Endometrial microvascular endothelial cells (primary cell): ENCODE measurements around the gene AURKAIP1. TPM values are rescaled to one million over a fixed set of nuclear protein-coding genes. Genes with fewer than 3 reads are reported as not detected.

Experiments used
- in situ Hi-C: cut with HindIII; loops from 2 replicates; pipeline ENCODE4 v1.10.0; 2017; ENCODE audit warnings: low sequenced_read_pairs, low pct_unique_long_range_greater_than_20kb; ENCODE audit errors: inconsistent ontology term
- total RNA-seq: library from RNA; depleted of rRNA; stranded (reverse); fragments of >200 nt; gene quantifications from one replicate; pipeline ENCODE4 v1.2.3, GENCODE V29; 2015; ENCODE audit errors: inconsistent ontology term

Gene AURKAIP1
- total RNA-seq, 1 donor from 2014 or later: 153 TPM

DNA sequence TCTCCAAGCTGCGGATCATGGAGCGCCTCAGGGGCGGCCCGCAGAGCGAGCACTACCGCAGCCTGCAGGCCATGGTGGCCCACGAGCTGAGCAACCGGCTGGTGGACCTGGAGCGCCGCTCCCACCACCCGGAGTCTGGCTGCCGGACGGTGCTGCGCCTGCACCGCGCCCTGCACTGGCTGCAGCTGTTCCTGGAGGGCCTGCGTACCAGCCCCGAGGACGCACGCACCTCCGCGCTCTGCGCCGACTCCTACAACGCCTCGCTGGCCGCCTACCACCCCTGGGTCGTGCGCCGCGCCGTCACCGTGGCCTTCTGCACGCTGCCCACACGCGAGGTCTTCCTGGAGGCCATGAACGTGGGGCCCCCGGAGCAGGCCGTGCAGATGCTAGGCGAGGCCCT lies 47.7 kb downstream of the AURKAIP1 start:
- in situ Hi-C loops: no loop called here

DNA sequence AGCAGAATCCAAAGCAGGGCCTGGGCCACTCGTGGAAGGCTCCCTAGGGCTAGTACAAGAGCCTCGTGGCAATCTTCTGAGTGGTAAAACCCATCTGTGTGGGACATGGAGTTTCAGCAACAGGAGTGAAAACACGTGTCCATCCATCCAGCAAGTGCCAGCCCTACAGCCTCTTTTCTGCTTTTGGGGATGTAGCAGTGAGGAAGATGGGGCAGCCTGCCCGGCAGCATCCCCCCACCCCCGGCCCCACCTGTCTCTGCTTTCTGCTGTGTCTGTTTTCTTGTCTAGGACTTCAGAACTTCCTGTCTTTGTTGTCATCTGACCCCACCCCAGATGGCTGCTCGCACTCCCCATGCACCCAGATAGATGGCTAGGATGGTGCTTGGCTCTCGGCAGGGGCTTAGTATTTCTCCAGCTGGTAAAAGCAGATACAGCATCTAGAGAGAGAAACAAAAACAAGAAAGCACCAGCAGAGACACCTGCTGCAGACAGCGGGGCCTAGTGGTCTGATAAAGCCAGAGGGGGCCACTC lies 48.9 kb downstream of the AURKAIP1 start:
- in situ Hi-C loops: no loop called here

DNA sequence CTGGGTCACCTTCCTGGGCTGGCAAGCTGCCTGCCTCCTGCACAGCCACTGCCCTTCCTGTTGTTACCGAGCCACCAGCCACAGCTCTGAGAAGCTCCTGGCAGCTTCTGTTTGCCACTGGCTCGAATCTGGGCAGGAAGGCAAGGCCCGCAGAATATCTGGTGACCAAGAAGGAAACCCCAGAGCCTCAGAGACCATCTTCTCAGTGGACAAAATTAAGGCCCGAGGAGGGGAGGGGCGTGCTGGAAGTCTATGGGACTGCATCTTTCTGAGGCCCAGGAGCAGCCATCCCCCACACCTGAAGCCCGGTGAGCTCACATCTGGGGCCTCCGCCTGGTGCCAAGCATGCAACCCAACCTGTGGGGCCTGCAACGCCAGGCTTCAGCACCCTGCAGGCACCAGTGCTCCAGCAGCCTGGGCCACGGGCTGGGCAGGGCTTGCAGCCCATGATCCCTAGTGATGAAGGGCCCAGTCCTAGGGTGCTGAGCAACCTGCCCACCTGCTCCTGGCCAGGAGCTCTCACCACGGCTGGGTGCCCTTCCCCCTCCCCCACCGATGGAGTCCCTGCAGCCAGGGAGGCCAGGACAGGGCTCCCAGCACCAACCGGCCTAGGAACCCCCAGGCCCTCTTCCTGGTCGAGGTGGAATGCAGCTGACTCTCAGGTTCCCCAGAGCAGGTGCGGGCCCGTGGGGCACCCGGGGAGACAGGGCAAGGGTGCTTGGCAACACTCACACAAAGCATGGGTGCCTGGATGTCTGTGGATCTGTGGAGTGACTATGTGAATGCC lies 49.5 kb downstream of the AURKAIP1 start:
- in situ Hi-C loops: no loop called here

DNA sequence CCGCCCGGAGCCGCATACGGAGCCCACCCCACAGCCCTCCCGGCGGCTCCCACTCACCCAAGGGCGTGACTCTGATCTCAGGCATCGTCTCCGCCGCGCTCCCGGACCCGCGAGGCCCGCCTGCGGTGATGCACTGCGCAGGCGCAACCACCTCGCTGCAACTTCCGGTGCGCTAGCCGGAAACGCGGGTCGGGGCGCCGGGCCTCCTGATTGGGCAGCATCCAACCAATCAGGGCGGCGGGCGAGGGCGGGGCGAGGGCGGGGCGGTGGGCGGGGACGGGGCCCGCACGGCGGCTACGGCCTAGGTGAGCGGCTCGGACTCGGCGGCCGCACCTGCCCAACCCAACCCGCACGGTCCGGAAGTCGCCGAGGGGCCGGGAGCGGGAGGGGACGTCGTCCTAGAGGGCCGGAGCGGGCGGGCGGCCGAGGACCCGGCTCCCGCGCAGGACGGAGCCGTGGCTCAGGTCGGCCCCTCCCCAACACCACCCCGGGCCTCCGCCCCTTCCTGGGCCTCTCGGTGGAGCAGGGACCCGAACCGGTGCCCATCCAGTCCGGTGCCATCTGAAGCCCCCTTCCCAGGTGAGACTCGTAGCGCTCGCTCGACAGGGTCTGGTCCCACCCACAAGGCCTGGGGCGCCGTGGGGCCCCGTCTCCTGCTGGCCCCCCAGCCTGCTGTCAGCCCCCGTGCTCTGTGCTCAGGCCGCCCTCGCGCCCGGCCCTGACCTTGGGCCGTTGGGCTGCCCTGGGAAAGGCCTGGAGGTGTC lies 50.3 kb downstream of the AURKAIP1 start, which contains the start of the genes CPTP and INTS11:
CPTP (plus strand) TSS at position 279 of the 764 bp plus-strand sequence. CDS start 2,109 bp downstream, outside the sequence.
INTS11 (minus strand) TSS at position 137 of the 764 bp plus-strand sequence; CDS start at position 85, 52 bp downstream.
- in situ Hi-C loops: no loop called here

DNA sequence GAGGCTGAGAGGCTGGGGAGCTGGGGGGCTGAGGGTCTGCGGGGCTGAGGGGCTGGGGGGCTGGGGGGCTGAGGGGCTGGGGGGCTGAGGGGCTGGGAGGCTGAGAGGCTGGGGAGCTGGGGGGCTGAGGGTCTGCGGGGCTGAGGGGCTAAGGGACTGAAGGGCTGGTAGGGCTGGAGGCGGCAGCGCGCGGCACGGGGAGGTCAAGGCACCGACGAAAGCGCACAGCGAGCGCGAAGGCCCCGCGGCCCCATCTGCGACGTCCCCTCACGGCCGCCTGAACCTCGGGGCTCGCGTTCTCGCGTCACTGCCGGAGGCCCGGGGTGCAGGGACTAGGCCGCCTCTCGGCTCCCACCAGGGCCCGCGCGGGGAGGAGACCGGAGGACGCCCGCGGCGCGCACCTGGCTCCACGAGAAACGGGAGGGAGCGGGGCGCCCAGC lies 50.9 kb downstream of the AURKAIP1 start:
- in situ Hi-C loops: no loop called here

Other genes starting within 250 kb of the AURKAIP1 start
- not detected for gene TTLL10, start 201.3 kb downstream of the AURKAIP1 start, total RNA-seq
- not detected for gene TNFRSF18, start 168.6 kb downstream of the AURKAIP1 start, total RNA-seq
- gene TNFRSF4, start 161.1 kb downstream of the AURKAIP1 start, total RNA-seq: not detected
- 186 TPM for gene SDF4, start 143.2 kb downstream of the AURKAIP1 start, total RNA-seq
- 23.9 TPM for gene B3GALT6, start 143.0 kb downstream of the AURKAIP1 start, total RNA-seq
- gene C1QTNF12, start 128.5 kb downstream of the AURKAIP1 start, total RNA-seq: not detected
- gene UBE2J2, start 101.4 kb downstream of the AURKAIP1 start, total RNA-seq: 47.6 TPM
- under 0.01 TPM for gene SCNN1D, start 94.8 kb downstream of the AURKAIP1 start, total RNA-seq
- gene ACAP3, start 67.3 kb downstream of the AURKAIP1 start, total RNA-seq: 28.7 TPM
- gene PUSL1, start 66.6 kb downstream of the AURKAIP1 start, total RNA-seq: 21.4 TPM
- 99.3 TPM for gene INTS11, start 50.5 kb downstream of the AURKAIP1 start, total RNA-seq
- gene CPTP, start 50.4 kb downstream of the AURKAIP1 start, total RNA-seq: 31.2 TPM
- gene TAS1R3, start 43.9 kb downstream of the AURKAIP1 start, total RNA-seq: under 0.01 TPM
- 41.8 TPM for gene DVL1, start 25.8 kb downstream of the AURKAIP1 start, total RNA-seq
- 4.0 TPM for gene MXRA8, start 16.7 kb downstream of the AURKAIP1 start, total RNA-seq
- gene CCNL2, start 24.1 kb upstream of the AURKAIP1 start, total RNA-seq: 85.4 TPM
- gene MRPL20, start 32.1 kb upstream of the AURKAIP1 start, total RNA-seq: 180 TPM
- 2.0 TPM for gene ANKRD65, start 46.1 kb upstream of the AURKAIP1 start, total RNA-seq
- 27.5 TPM for gene VWA1, start 60.5 kb upstream of the AURKAIP1 start, total RNA-seq
- gene ATAD3C, start 74.5 kb upstream of the AURKAIP1 start, total RNA-seq: under 0.01 TPM
- gene ATAD3B, start 96.6 kb upstream of the AURKAIP1 start, total RNA-seq: 34.4 TPM
- 67.8 TPM for gene ATAD3A, start 137.0 kb upstream of the AURKAIP1 start, total RNA-seq
- gene TMEM240, start 165.4 kb upstream of the AURKAIP1 start, total RNA-seq: 1.0 TPM
- gene SSU72, start 199.7 kb upstream of the AURKAIP1 start, total RNA-seq: 95.1 TPM
- gene FNDC10, start 224.9 kb upstream of the AURKAIP1 start, total RNA-seq: 1.0 TPM
- gene MIB2, start 240.3 kb upstream of the AURKAIP1 start, total RNA-seq: 7.4 TPM